GM19438 (cell line): ENCODE data around the gene SLC17A7.

Experiments used
- ATAC-seq: cut with Tn5 transposase; IDR thresholded peaks from one replicate; pipeline ENCODE4 v1.9.1; 2021; ENCODE audit warnings: low read depth; ENCODE audit not compliant: unreplicated experiment

The SLC17A7 gene

DNA sequence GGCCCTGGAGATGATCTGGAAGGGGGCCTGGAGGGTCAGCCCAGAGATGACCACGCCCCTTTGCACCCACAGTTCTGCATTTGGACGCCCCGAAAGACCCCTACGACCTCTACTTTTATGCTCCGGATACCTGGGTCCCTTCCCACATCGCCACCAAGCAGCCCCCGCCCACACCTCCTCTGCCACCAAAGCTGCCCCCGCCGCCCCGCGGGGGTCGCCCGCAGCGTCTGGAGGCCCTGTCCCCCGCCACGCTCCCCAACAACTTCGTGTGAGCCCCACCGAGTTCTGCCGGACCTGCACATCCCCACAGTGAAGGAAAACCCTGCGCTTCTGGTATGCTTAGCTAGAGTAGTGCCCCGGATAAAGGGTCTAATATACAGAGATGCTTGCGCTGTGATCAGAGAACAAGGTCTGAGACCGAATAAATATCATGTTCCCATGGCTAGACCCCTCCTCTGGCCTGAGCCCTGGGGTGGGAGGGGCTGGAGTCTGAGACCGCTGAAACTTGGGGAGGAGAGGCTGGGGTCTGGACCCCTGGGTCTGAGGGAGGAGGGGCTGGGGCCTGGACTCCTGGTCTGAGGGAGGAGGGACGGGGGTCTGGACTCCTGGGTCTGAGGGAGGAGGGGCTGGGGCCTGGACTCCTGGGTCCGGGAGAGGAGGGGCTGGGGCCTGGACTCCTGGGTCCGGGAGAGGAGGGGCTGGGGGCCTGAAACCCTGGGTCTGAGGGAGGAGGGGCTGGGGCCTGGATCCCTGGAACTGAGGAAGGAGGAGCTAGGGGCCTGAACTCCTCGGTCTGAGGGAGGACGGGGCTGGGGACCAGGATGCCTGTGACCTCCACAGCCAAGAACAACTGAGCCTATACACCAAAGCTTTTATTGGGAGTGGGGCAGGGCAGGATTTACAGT, 12.5 kb downstream of the SLC17A7 start:
- ATAC-seq, result no peak

DNA sequence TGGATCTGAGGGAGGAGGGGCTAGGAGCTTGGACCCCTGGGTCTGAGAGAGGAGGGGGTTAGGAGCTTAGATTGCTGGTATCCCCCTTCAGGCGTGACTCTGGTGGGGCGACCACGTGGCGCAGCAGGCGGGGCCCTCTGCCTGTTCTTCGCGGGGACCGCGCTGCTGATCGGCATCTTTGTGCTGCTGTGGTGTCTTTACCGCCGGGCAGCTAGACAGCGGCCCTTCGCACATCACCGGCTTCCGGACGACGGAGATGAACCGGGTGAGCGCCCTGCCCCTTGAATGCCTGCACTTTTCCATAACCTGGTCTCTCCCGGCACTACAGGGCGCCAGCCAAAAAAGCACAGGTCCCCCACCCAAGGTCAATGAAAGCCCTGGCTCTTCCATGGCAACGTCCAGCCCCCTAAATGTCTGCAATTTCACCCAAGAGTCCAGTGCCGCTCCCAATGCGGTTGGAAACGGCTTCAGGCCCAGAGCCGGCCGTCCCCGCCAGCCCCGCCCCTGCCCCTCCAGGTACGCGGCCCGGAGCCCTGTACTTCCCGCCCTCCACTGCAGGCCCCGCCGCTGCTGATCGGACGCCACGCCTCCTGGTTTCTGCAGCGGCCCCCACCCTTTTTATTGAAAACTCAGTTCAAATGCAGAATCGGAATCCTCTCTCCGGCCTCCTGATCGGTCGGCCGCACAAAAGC, 13.3 kb downstream of the SLC17A7 start:
- ATAC-seq, result no peak

DNA sequence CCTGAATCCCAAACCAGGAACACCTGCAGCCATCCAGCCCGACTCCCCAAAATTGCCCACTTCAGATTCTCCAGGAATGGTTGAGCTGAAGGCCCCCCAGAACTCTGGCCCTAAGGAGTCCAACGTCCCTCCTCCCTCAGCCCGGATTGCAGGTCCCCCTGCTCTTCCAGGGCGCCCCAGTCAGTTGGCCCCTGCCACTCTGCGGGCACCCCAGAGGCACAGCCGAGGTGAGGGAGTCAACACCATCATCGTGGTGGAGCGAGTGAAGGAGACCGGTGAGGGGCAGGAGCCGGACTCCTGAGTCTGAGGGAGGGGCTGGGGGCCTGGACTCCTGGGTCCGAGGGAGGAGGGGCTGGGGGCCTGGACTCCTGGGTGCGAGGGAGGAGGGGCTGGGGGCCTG, 14.0 kb downstream of the SLC17A7 start:
- ATAC-seq, result no peak

DNA sequence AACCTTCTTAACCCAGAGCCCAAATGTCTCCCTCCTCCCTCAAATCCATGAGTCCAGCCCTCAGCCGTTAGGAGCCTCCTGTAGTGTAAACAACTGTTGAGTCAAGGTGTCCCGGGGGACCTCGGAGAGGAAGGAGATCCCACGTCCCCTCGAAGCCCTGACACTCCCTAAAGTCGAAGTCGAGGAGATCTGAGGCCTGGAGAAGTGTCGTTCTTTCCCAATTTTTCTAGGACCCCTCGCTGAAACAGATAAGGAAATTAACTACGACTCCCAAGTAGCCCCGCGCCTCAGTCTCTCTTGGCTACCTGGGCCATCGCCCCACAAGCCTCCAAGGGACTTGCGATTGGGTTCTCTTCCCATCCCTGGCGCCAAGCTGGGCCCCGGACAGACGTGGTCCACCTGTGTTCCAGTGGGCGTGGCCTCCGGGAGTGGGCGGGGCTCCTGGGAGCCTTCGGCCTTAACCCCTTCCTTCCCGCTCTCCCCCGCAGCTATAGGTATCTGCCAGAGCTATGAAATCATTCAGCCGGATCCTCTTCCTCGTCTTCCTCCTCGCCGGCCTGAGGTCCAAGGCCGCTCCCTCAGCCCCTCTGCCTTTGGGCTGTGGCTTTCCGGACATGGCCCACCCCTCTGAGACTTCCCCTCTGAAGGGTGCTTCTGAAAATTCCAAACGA, 15.3 kb downstream of the SLC17A7 start:
- no peak for ATAC-seq

- ATAC-seq, result no peak
These were observed 16.1 kb downstream of the SLC17A7 start, which contains the start of gene GFY for GRCh38 chr19:49425178-49425577. TSS of gene GFY (plus strand) at chr19:49425388. CDS start at chr19:49426431, 1,043 bp downstream.

GRCh38 chr19:49423985-49424303, 17.4 kb downstream of the SLC17A7 start:
- ATAC-seq, result no peak

GRCh38 chr19:49423071-49423984, 18.0 kb downstream of the SLC17A7 start, which contains the start of gene PTH2:
TSS of gene PTH2 (minus strand) at chr19:49423441. CDS start at chr19:49423339, 102 bp downstream.
- no peak for ATAC-seq

GRCh38 chr19:49422407-49423070, 18.8 kb downstream of the SLC17A7 start:
- no peak for ATAC-seq

GRCh38 chr19:49421878-49422202, 19.5 kb downstream of the SLC17A7 start:
- ATAC-seq, result no peak

GRCh38 chr19:49421039-49421877, 20.1 kb downstream of the SLC17A7 start:
- no peak for ATAC-seq

- ATAC-seq, result no peak
These were observed 21.1 kb downstream of the SLC17A7 start for GRCh38 chr19:49420227-49420626.

DNA sequence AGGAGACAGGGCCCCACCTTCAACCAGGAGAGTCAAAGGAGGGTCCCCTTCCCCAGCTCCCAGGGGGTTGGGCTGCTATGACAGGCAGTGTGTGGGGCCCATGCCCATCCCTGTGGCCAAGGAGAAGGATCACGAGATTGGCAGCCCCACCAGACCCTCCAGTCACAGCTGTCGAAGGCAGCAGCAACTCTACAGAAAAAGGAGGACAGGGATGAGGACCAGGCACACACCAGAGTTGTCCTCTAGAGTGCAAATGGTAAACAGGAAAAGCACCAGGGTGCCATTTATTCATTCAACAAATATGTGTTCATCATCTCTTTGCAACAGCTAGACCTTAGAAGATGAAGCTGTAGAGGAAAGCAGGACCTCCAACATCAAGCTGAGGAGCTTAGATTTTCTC, 22.2 kb downstream of the SLC17A7 start:
- ATAC-seq, result no peak

DNA sequence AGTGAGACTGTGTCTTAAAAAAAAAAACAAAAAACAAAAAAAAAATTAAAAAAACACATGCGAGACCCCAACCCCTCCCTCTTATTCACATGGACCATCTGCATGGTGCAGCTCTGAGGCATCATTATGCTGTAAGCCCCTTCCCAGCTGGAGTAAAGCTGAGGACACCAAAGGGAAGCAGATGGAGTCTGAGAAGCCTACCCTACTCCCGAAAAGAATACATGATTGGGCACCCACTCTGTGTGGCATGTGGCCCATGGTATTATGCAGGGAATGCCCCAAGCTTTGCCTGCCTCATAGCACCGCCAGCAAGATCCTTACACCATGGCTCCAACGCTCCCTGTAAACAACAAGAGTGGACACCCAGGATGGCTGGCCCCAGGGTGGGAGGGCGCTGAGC, 22.8 kb downstream of the SLC17A7 start:
- ATAC-seq, result no peak

- ATAC-seq, result no peak
These were observed 24.2 kb downstream of the SLC17A7 start for GRCh38 chr19:49417088-49417487.

DNA sequence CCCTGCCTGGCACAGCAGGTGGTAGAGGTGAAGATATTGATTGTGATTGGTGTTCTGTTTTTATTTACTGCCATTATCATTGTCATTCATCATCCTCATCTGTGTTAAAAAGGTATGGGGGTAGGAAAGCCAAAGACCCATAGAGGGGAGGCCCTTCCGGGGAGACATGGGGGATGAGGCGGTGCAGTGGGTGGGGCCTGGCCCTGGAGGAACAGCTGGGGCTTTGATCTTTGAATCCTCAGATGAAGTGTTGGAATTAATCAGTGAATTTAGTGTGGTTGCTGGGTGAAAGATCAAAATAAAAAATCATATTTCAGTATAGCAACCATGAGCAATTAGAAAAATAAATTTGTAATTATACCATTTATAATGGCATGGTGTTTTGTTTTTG, 25.5 kb downstream of the SLC17A7 start:
- no peak for ATAC-seq

- no peak for ATAC-seq
These were observed 26.1 kb downstream of the SLC17A7 start for GRCh38 chr19:49415102-49415809.

DNA sequence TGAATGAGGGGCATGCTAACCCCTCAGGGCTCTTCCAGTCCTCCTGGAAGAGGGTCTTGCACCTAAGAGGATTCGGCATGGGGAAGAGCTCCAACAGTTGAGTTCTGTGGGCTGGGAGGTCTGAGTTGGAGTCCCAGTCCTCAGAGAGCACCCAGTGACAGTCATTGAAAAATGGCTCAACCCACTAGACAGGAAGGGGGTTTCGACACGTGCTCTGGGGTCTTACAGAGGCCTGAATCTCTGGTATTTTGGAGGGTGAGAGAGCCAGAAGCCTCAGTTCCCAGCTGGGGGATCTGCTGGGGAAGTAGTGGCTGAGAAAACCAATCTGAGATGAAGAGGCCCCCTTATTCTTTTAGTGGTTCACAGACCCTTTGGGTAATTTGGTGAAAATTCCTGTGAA, 27.1 kb downstream of the SLC17A7 start:
- no peak for ATAC-seq

GRCh38 chr19:49413348-49413747, 28.0 kb downstream of the SLC17A7 start:
- no peak for ATAC-seq
